GM08714 (cell line): ENCODE results near the gene GPR50.

Experiments
- H3K4me3 ChIP-seq: fragments of 200-500 bp; sonication (Bioruptor generic); 2 replicates; pipeline ENCODE4 v1.5.1; 2014; ENCODE audit warnings: mild to moderate bottlenecking, low read length, inconsistent platforms
- ZNF274 ChIP-seq: IDR thresholded peaks from 2 replicates; pipeline ENCODE4 v1.6.1; 2012; ENCODE audit warnings: mild to moderate bottlenecking, low read depth, low read length

GPR50 gene

DNA sequence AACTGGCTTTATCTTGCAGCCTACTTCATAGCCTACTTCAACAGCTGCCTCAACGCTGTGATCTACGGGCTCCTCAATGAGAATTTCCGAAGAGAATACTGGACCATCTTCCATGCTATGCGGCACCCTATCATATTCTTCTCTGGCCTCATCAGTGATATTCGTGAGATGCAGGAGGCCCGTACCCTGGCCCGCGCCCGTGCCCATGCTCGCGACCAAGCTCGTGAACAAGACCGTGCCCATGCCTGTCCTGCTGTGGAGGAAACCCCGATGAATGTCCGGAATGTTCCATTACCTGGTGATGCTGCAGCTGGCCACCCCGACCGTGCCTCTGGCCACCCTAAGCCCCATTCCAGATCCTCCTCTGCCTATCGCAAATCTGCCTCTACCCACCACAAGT lies 4.0 kb downstream of the GPR50 start:
- H3K4me3 ChIP-seq, result no peak overlapping the region
- no peak for TF ChIP-seq ZNF274

DNA sequence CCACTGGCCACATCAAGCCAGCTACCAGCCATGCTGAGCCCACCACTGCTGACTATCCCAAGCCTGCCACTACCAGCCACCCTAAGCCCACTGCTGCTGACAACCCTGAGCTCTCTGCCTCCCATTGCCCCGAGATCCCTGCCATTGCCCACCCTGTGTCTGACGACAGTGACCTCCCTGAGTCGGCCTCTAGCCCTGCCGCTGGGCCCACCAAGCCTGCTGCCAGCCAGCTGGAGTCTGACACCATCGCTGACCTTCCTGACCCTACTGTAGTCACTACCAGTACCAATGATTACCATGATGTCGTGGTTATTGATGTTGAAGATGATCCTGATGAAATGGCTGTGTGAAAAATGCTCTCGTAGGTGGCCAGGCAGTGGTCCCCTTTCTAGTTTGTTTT lies 4.7 kb downstream of the GPR50 start:
- TF ChIP-seq ZNF274, result no peak
- no peak overlapping the region for H3K4me3 ChIP-seq

- no peak for TF ChIP-seq ZNF274
- no peak overlapping the region for H3K4me3 ChIP-seq
Measured at GRCh38 chrX:151183233-151183753, 6.9 kb downstream of the GPR50 start.

DNA sequence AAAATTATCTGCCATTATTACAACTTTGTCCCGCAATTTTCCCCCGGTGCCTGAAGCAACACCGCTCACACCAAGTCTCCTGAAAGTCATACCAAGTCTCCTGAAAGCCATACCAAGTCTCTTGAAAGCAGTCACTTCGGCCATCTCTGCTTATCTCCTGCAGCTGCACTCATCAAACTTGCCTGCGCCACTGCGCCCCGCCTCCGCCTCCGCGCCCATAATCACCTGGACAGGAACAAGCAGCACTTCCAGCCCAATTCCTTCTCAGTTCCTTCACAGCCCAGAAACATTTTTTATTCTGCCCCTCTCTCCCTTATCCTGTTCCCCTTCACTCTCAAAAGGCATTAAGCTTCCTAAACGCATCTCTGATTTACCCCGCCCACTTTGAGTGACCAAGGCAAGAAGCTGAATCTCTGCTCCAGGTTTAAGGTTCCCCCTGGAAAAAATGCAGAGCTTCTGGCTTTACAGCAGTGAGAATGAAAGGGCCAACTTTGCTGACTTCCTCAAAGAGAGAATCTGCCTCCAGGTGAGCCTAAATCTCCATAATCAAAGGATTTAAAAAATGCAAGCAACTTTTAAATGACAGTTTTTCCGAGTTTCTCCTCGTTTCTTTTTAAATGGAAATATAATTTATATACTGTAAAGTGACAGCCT lies 7.7 kb downstream of the GPR50 start:
- H3K4me3 ChIP-seq, result no peak overlapping the region
- no peak for TF ChIP-seq ZNF274

DNA sequence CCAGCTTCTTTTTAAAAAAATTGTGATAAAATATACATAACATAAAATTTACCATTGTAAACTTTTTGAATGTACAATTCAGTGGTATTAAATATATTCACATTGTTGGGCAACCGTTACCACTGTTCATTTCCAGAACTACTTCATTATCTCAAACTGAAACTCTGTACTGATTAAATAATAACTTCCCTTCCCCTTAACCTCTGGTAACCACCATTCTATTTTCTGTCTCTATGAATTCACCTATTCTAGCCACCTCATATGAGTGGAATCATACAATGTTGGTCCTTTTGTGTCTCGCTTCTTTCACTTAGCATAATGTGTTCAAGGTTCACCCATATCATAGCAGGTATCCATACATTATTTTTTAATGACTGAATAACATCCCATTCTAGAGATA lies 8.3 kb downstream of the GPR50 start:
- TF ChIP-seq ZNF274, result no peak
- H3K4me3 ChIP-seq, result no peak overlapping the region

- H3K4me3 ChIP-seq, result no peak overlapping the region
- TF ChIP-seq ZNF274, result no peak
Measured at GRCh38 chrX:151206871-151207270, 30.5 kb downstream of the GPR50 start.

DNA sequence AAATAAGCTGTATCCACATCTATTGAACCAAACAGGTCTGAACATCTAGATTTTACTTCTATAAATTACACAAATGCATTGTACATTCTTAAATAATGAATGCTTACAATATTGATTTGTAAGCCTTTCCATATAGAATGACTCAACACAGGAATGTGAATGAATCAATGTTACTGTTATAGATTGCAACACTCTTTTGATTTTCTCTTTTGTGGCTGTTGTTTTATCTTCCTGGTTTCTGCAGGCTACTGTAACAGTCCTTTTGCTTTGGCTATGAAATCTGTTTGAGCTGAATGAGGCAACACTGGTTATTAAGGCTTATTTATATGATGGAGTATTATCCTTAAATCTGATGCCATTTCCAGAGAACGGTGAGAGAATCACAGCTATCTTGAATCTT lies 49.5 kb downstream of the GPR50 start:
- TF ChIP-seq ZNF274, result no peak
- no peak overlapping the region for H3K4me3 ChIP-seq

DNA sequence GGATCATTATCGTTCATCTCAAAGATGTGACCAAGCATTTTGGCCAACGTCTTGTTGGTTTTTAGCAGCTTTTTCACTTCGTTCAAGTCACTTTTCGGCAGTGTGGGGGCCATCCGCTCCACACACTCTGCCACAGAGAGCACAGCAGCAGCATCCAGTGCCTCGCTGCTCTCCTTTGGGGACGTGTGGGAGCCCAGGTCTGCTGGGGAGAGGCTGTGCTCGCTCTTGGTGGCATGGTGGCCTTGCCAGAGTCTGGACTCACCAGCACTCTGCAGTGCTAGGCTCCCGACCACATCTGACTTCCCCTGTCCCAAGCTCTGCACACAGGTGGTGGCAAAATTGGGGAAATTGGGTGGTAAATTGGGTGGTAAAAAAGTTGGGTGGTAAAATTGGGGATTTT lies 50.6 kb downstream of the GPR50 start:
- TF ChIP-seq ZNF274, result no peak
- no peak overlapping the region for H3K4me3 ChIP-seq

DNA sequence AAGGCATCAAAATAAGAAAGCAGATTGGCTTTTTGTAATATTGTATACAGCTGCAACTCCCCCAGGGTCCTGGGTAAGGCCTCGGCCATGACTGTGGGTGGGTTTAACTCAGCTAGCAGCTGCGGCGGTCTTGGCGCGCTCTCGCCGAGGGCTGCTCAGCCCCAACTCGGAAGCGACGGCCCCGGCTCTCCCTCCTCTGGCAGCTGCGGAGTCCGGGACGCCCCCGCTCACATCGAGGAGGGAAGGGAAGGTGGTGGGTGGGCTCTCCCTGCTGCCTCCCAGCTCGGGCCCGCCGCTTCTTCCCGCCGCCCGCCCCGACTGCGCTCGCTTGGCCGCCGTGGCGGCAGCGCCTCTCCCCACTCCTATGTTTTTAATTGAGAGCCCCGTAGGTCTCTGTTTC lies 51.2 kb downstream of the GPR50 start:
- no peak overlapping the region for H3K4me3 ChIP-seq
- no peak for TF ChIP-seq ZNF274

GRCh38 chrX:151228935-151229334 lies 52.6 kb downstream of the GPR50 start:
- TF ChIP-seq ZNF274, result no peak
- no peak overlapping the region for H3K4me3 ChIP-seq
